BLaER1 (cell line): Measurements from ENCODE around the gene GCNA.
"Not testable (repeated sequence)": the region's sequence is repeated elsewhere in the genome, so short reads cannot be mapped to it uniquely, and the experiment has no call there.

Experiments
- H3K27ac ChIP-seq: shearing (Covaris generic); formaldehyde crosslinking; 2 replicates; pipeline ENCODE4 v1.8.1; 2022
- H3K27me3 ChIP-seq: shearing (Covaris generic); formaldehyde crosslinking; 2 replicates; pipeline ENCODE4 v1.8.1; 2022
- H3K36me3 ChIP-seq: shearing (Covaris generic); formaldehyde crosslinking; 2 replicates; pipeline ENCODE4 v1.8.1; 2022
- H3K4me1 ChIP-seq: shearing (Covaris generic); formaldehyde crosslinking; 2 replicates; pipeline ENCODE4 v1.8.1; 2022
- H3K4me2 ChIP-seq: shearing (Covaris generic); formaldehyde crosslinking; 2 replicates; pipeline ENCODE4 v1.8.1; 2022
- H3K4me3 ChIP-seq: shearing (Covaris generic); formaldehyde crosslinking; 2 replicates; pipeline ENCODE4 v1.8.1; 2022
- H3K9ac ChIP-seq: shearing (Covaris generic); formaldehyde crosslinking; 2 replicates; pipeline ENCODE4 v1.8.1; 2022
- H3K9me3 ChIP-seq: shearing (Covaris generic); formaldehyde crosslinking; 2 replicates; pipeline ENCODE4 v1.8.1; 2022
- H4K20me1 ChIP-seq: shearing (Covaris generic); formaldehyde crosslinking; 2 replicates; pipeline ENCODE4 v1.8.1; 2022
- Cebpa-rat ChIP-seq: shearing (Covaris generic); IDR thresholded peaks from 2 replicates; pipeline ENCODE4 v1.8.1; 2022

The GCNA gene

DNA sequence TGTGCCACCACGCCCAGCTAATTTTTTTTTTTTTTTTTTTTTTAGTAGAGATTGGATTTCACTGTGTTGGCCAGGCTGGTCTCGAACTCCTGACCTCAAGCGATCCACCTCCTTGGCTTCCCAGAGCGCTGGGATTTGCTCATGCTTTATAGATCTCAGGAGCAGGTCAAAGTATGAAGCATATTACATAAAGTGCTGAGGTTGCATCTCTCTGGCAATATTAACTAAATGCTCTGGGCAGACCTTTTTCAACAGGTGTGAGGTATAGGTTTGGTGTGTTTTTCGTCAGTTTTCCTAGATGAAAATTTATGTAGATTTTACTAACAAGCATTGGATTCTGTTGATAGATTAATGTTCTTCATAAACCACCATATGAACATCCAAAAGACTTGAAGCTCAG lies 19.3 kb upstream of the GCNA start:
- TF ChIP-seq Cebpa-rat, result no peak
- Histone ChIP-seq H3K4me2 (no peak overlapping the region), H3K4me3 (no peak overlapping the region), H3K9ac (no peak overlapping the region), H3K9me3 (no peaks in the 10 kb centered on the region), H3K36me3 (peaks cover 93% of the 10 kb centered on the region), H4K20me1 (peaks cover 86% of the 10 kb centered on the region), H3K4me1 (no peaks in the 10 kb centered on the region), H3K27me3 (peaks cover 72% of the 10 kb centered on the region), H3K27ac (no peak overlapping the region)

DNA sequence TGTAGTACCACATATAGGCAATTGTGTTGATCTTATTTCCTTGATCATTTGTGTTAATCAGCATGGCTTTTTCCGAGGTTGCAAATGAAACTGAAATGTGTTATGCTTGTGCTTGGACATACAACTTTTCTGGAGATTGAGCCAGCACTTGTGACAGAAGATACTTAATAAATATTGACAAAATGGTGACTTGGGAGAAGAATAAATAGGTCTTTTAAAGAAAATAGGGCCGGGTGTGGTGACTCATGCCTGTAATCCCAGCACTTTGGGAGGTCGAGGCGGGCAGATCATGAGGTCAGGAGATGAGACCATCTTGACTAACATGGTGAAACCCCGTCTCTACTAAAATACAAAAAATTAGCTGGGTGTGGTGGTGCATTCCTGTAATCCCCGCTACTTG lies 18.5 kb upstream of the GCNA start:
- not testable (repeated sequence) for H3K27ac ChIP-seq, H3K9me3 ChIP-seq, H3K9ac ChIP-seq, H3K4me3 ChIP-seq, H3K4me1 ChIP-seq, H3K4me2 ChIP-seq
- peaks cover 94% of the 10 kb centered on the region for H3K36me3 ChIP-seq
- H4K20me1 ChIP-seq, result peaks cover 86% of the 10 kb centered on the region
- H3K27me3 ChIP-seq, result peaks cover 75% of the 10 kb centered on the region

DNA sequence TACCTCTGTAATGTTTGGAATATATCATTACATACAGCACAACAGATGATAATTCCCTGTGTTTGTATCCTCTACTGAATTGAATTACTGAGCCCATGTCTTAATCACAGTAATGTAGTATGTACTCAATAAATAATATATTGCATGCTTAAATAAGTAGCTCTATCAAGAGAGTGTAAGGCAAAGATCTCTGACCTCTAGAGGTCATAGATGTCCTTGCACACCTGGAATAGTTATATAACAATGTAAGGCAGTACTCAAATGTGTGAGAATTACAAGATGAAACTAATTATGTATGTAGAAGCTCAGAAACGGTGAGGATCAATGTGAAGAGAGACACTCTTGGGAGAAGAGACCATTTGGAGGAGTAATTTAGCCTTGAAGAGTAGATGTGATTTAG lies 14.3 kb upstream of the GCNA start:
- H3K4me3 ChIP-seq, result no peak overlapping the region

DNA sequence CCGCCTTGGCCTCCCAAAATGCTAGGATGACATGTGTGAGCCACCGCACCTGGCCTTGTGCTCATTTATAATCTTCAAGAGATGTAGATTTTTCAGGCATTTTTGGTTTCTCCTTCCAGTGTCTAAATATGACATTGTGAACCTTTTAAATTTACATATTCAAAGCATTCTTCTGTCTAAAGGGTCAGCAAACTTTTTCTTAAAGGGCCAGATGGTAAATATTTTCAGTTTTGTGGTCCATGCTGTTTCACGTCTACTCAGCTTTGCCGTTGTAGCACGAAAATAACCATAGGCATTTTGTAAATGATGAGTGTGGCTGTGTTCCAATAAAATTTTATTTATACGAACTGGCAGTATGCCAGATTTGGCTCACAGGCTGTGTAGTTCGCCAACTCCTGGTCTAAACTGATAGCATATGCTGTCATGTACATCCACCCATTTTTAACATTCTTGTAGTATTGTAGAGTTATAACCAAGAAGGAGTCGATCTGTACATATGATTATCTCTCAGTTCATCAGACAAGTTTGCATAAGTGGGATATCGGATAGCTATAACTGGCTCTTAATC lies 12.7 kb upstream of the GCNA start:
- Histone ChIP-seq H3K9ac (no peak overlapping the region), H3K4me1 (no peaks in the 10 kb centered on the region), H3K4me3 (no peak overlapping the region), H3K27ac (no peak overlapping the region), H3K36me3 (peaks cover 98% of the 10 kb centered on the region), H3K4me2 (no peak overlapping the region), H3K9me3 (no peaks in the 10 kb centered on the region), H4K20me1 (peaks cover 86% of the 10 kb centered on the region), H3K27me3 (peaks cover 85% of the 10 kb centered on the region)
- TF ChIP-seq Cebpa-rat, result no peak

More for the DNA sequence above, 14.3 kb upstream of the GCNA start:
- peaks cover 99% of the 10 kb centered on the region for H3K36me3 ChIP-seq
- no peak for TF ChIP-seq Cebpa-rat
- H3K9me3 ChIP-seq, result no peaks in the 10 kb centered on the region
- H3K27me3 ChIP-seq, result peaks cover 83% of the 10 kb centered on the region
- no peak overlapping the region for H3K27ac ChIP-seq
- no peaks in the 10 kb centered on the region for H3K4me1 ChIP-seq
- H3K4me2 ChIP-seq, result no peak overlapping the region
- H4K20me1 ChIP-seq, result peaks cover 84% of the 10 kb centered on the region
- no peak overlapping the region for H3K9ac ChIP-seq

DNA sequence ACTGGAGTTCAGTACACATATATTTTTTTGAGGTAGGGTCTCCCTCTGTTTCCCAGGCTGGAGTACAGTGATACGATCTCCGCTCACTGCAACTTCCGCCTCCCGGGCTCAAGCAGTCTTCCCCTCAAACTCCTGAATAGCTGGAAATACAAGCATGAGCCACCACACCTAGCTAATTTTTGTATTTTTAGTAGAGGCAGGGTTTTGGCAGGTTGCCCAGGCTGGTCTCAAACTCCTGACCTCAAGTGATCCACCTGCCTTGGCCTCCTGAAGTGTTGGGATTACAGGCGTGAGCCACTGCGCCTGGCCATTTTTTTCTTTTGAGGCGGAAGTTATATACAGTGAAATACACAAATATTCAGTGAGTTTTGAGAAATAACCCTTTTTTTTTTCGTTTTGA lies 6.8 kb upstream of the GCNA start:
- not testable (repeated sequence) for H3K27ac ChIP-seq, H3K4me1 ChIP-seq, H3K4me3 ChIP-seq, H3K4me2 ChIP-seq, H3K9me3 ChIP-seq, H3K9ac ChIP-seq
- peaks cover 95% of the 10 kb centered on the region for H3K36me3 ChIP-seq
- H4K20me1 ChIP-seq, result peaks cover 80% of the 10 kb centered on the region
- peaks cover 68% of the 10 kb centered on the region for H3K27me3 ChIP-seq

DNA sequence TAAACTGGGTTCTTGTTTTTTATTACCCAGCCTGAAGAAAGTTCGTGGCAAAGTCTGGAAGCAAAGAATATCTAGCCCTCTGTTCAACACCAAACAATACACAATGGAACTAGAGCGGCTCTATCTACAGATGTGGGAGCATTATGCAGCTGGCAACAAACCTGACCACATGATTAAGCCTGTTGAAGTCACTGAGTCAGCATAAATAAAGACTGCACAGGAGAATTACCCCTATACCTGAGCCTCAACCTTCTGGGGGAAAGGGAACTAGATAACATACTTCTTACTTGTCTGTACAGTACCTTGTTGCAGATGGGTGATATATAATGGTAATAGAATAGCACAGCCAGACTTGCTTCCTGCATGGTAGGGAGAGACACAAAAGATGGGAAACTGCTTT lies 4.6 kb upstream of the GCNA start:
- H3K36me3 ChIP-seq, result peaks cover 79% of the 10 kb centered on the region

DNA sequence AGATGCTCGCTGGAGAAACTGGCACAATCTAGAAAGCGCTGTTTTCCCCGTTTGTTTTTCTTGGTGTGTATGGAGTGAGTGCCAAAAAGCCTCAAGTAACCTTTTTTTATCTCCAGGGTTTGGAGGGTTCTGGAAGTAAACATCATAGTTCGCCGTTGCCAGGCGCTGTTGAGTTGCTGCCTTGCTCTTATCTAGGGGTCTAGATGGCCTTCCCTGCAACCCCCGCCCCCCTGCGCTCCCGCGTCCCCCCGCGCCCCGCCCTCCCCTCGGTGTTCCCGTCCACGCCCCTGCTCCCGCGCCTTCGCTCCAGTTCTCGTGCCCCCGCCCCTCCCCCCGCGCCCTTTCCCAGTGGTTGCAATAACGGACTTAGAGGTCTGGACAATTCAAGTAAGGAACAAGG lies 555 bp upstream of the GCNA start:
- TF ChIP-seq Cebpa-rat, result no peak

More for the DNA sequence above, 4.6 kb upstream of the GCNA start:
- Histone ChIP-seq H4K20me1 (peaks cover 68% of the 10 kb centered on the region), H3K4me2 (no peak overlapping the region), H3K9me3 (no peaks in the 10 kb centered on the region), H3K27ac (no peak overlapping the region), H3K27me3 (peaks cover 57% of the 10 kb centered on the region), H3K9ac (no peak overlapping the region), H3K4me3 (no peak overlapping the region), H3K4me1 (no peaks in the 10 kb centered on the region)
- no peak for TF ChIP-seq Cebpa-rat

DNA sequence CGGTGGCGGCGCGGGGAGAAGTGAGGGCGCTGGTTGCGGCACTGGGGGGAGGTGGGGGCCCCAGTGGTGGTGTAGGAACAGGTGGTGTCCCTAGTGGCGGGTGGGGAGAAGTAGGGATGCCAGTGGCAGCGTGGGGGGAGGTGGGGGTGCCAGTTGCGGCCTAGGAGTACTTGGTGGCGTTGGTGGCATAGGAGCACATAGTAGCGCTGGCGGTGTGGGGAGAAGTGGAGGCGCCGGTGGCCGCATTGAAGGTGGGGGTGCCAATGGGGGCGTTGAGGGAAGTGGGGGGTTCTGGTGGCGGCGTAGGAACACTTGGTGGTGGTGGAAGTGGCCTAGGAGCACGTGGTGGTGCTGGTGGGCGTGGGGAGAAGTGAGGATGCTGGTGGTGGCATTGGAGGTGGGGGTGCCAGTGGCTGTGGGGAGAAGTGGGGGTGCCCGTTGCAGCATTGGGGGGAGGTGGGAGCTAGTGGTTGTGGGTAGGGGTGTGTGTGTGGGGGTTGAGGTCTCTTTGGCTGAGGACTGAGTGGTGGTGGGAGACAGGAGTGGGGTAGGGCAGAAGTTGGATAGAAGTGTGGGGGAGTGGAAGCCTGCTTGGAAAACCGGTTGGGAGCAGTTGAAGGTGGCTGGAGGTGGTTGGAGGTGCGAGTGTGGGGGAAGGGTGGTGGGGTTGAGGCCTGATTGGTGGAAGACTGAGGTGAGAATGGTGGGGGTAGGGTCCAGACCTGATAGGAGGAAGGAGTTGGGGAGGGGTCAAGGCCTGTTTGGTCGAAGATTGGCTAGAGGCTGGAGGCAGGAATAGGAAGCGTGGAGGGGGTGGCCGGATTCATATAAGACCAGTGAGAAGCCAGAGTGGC lies 1.1 kb downstream of the GCNA start:
- Histone ChIP-seq H3K36me3 (peaks cover 28% of the 10 kb centered on the region), H3K4me2 (no peak overlapping the region), H3K27me3 (peaks cover 18% of the 10 kb centered on the region), H4K20me1 (peaks cover 28% of the 10 kb centered on the region; the same call in 1 of the 2 replicates), H3K4me1 (no peaks in the 10 kb centered on the region), H3K27ac (no peak overlapping the region), H3K4me3 (no peak overlapping the region), H3K9ac (no peak overlapping the region), H3K9me3 (no peaks in the 10 kb centered on the region)
- no peak for TF ChIP-seq Cebpa-rat

More for the DNA sequence above, 555 bp upstream of the GCNA start:
- peaks cover 29% of the 10 kb centered on the region for H3K27me3 ChIP-seq
- no peaks in the 10 kb centered on the region for H3K9me3 ChIP-seq
- no peak overlapping the region for H3K4me2 ChIP-seq
- no peaks in the 10 kb centered on the region for H3K4me1 ChIP-seq
- H4K20me1 ChIP-seq, result peaks cover 40% of the 10 kb centered on the region
- peaks cover 42% of the 10 kb centered on the region for H3K36me3 ChIP-seq
- no peak overlapping the region for H3K4me3 ChIP-seq
- no peak overlapping the region for H3K9ac ChIP-seq
- no peak overlapping the region for H3K27ac ChIP-seq

DNA sequence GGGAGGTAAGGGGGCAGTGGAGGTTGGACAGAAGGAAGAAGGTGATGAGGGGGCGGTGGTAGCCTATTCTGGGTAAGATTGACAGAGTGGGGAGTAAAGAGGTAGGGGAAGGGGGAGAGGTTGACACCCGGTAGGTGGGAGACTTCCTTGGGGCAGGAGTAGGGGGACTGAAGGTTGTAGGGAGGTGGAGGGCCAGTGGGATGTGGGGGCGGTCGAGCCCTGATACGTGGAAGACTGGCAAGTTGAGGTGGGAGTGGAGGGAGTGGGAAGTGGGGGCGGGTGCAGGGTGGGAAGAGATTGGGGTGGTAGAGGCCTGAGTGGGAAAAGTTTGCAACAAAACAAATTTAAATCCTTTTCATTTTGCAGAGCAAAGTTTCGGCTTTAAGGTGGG lies 1.7 kb downstream of the GCNA start:
- Histone ChIP-seq H3K27ac (no peak overlapping the region), H3K27me3 (peaks cover 17% of the 10 kb centered on the region), H3K4me2 (no peak overlapping the region), H3K4me1 (no peaks in the 10 kb centered on the region), H4K20me1 (peaks cover 24% of the 10 kb centered on the region; the same call in 1 of the 2 replicates), H3K36me3 (peaks cover 22% of the 10 kb centered on the region), H3K4me3 (no peak overlapping the region), H3K9me3 (no peaks in the 10 kb centered on the region), H3K9ac (no peak overlapping the region)
- TF ChIP-seq Cebpa-rat, result no peak

DNA sequence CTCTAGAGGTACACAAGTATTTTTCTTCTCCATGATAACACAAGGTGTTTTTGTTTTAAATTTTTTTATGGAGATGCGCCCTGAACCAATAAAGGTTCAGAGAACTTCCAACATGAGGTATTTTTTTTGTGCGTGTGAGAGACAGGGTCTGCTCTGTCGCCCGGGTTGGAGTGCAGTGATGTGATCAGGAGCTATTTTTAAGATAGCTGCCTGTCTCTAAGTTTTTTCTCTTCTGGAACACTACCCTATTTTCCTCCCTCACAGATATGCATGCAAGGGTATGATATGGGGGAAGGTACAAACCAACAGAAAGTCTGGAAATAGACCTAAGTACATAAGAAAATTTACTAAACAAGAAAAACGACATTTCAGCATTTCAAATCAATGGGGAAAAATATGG lies 3.0 kb downstream of the GCNA start:
- Histone ChIP-seq H3K9ac (no peak overlapping the region), H3K9me3 (no peaks in the 10 kb centered on the region), H3K27ac (no peak overlapping the region), H4K20me1 (peaks cover 12% of the 10 kb centered on the region; the same call in 1 of the 2 replicates), H3K4me3 (no peak overlapping the region), H3K27me3 (peaks cover 14% of the 10 kb centered on the region), H3K4me2 (no peak overlapping the region), H3K36me3 (peaks cover 10% of the 10 kb centered on the region), H3K4me1 (no peaks in the 10 kb centered on the region)
- TF ChIP-seq Cebpa-rat, result no peak
